ENCODE results near the gene LANCL1. TPM values are rescaled to one million over a fixed set of nuclear protein-coding genes. Genes with fewer than 3 reads are reported as not detected.

The LANCL1 gene
- polyA plus RNA-seq, 1 experiment, result 66.6 TPM

DNA sequence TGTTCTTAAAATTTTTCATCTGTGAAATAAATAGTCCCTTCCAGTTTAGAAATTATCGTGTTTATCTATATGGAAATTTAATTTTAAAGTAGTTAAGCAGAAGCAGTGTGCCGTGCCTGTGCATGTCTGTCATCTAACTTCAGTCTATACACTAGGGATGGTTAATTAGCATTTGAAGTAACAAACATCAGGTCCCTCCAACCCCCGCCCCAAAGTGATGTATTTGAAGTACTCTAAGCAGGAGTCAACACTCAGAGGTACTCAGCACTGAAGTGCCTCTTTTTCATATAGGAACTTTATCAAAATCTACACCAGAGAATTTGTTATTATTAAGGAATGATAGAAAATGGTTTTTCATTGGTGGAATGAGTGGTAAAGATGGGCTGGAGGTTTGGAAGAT lies 33.0 kb downstream of the LANCL1 start:
- ChIA-PET CTCF (interaction anchor here (1.2 to 2.1 kb wide), 3 partner anchors 10 to 59 kb away, joined by 4 to 10 read pairs (median 6); no protein-coding TSS in a partner anchor), POLR2A (no interaction called here)
- no peak for DNase-seq (ENCODE audit: low read depth, low spot score)
- no peaks in the 10 kb centered on the region for H3K27me3 ChIP-seq (ENCODE audit: control insufficient read depth, insufficient read depth, low read length)
- H3K9me3 ChIP-seq (ENCODE audit: control insufficient read depth, insufficient read depth, low read length), result no peaks in the 10 kb centered on the region
- no peak overlapping the region for H3K4me3 ChIP-seq (ENCODE audit: low read depth, low read length)
- no peak overlapping the region for H3K27ac ChIP-seq (ENCODE audit: low read depth, low read length)
- TF ChIP-seq, protein P1, sequence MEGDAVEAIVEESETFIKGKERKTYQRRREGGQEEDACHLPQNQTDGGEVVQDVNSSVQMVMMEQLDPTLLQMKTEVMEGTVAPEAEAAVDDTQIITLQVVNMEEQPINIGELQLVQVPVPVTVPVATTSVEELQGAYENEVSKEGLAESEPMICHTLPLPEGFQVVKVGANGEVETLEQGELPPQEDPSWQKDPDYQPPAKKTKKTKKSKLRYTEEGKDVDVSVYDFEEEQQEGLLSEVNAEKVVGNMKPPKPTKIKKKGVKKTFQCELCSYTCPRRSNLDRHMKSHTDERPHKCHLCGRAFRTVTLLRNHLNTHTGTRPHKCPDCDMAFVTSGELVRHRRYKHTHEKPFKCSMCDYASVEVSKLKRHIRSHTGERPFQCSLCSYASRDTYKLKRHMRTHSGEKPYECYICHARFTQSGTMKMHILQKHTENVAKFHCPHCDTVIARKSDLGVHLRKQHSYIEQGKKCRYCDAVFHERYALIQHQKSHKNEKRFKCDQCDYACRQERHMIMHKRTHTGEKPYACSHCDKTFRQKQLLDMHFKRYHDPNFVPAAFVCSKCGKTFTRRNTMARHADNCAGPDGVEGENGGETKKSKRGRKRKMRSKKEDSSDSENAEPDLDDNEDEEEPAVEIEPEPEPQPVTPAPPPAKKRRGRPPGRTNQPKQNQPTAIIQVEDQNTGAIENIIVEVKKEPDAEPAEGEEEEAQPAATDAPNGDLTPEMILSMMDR (IDR thresholded peaks at IDR 0.05; ENCODE audit: low read depth, low read length), result no peak

DNA sequence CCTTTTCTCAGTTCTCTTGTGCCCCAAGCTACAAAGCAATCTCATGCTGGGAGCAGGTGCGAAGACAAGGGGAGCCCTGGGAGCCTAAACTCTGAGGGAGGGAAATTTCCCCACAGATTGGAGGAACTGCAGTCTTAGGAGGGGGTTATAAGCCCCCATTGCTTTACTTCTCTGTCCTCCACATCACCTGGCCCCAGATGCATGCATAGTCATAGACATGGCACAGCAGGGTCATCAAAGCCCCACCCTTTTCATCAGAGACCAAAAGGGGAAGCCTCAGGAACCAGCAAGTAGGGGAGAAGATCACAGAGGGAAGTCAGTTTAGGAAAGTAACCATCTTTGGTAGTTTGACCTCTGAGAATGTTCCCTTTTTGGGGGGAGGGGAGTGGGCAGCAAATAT lies 33.7 kb downstream of the LANCL1 start:
- no peaks in the 10 kb centered on the region for H3K9me3 ChIP-seq (ENCODE audit: control insufficient read depth, insufficient read depth, low read length)
- no peak overlapping the region for H3K27ac ChIP-seq (ENCODE audit: low read depth, low read length)
- ChIA-PET CTCF (interaction anchor here (1.2 kb wide), 1 partner anchor 60 kb away, joined by 4 read pairs; no protein-coding TSS in a partner anchor), POLR2A (no interaction called here)
- TF ChIP-seq, protein P1 (IDR thresholded peaks at IDR 0.05; ENCODE audit: low read depth, low read length), result no peak
- no peak for DNase-seq (ENCODE audit: low read depth, low spot score)
- H3K4me3 ChIP-seq (ENCODE audit: low read depth, low read length), result no peak overlapping the region
- no peaks in the 10 kb centered on the region for H3K27me3 ChIP-seq (ENCODE audit: control insufficient read depth, insufficient read depth, low read length)

DNA sequence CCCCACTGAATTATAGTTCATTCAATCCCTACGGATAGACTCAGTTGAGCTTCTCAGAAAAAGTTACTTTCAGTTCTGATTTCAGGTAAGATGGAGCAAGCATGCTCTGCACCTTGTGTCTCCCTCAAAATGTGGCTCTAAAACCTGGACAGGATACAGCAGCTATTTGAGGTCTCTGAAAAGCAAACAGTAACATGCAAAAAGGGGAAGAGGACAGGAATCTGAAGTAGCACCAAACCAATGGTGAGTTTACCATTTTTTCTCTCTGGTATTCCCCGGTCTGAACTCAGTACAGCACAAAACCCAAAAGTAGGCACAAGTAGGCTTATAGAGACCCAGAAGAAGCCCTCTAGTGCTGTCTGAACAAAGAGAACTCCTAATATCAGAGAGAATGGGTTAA lies 34.1 kb downstream of the LANCL1 start:
- Histone ChIP-seq H3K4me3 (ENCODE audit: low read depth, low read length) (no peak overlapping the region), H3K9me3 (ENCODE audit: control insufficient read depth, insufficient read depth, low read length) (no peaks in the 10 kb centered on the region), H3K27ac (ENCODE audit: low read depth, low read length) (no peak overlapping the region), H3K27me3 (ENCODE audit: control insufficient read depth, insufficient read depth, low read length) (no peaks in the 10 kb centered on the region)
- ChIA-PET POLR2A (no interaction called here), CTCF (no interaction called here)
- no peak for DNase-seq (ENCODE audit: low read depth, low spot score)
- TF ChIP-seq, protein P1 (IDR thresholded peaks at IDR 0.05; ENCODE audit: low read depth, low read length), result no peak

DNA sequence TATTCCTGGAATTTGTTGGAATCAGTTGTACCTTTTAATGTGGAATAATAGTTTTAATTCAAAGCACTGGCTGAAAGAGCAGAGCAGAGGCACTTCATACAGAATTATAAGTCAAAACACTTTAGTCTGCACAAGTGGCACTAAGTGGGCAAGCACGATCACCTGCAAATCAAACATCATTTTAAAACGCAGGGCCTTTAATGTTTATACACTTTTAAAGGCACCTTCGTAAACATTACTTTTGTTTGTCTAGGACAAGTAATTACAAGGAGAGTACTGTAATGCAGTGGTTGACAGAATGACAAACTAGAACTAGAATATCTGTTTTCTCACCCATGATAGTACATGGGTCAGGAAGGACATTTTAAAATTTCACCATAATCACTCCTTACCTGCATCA lies 36.4 kb downstream of the LANCL1 start:
- TF ChIP-seq, protein P1 (IDR thresholded peaks at IDR 0.05; ENCODE audit: low read depth, low read length), result no peak
- CTCF ChIA-PET, result no interaction called here
- Histone ChIP-seq H3K9me3 (ENCODE audit: control insufficient read depth, insufficient read depth, low read length) (no peaks in the 10 kb centered on the region), H3K4me3 (ENCODE audit: low read depth, low read length) (no peak overlapping the region), H3K27me3 (ENCODE audit: control insufficient read depth, insufficient read depth, low read length) (no peaks in the 10 kb centered on the region), H3K27ac (ENCODE audit: low read depth, low read length) (no peak overlapping the region)
- POLR2A ChIA-PET, result no interaction called here
- DNase-seq (ENCODE audit: low read depth, low spot score), result no peak

DNA sequence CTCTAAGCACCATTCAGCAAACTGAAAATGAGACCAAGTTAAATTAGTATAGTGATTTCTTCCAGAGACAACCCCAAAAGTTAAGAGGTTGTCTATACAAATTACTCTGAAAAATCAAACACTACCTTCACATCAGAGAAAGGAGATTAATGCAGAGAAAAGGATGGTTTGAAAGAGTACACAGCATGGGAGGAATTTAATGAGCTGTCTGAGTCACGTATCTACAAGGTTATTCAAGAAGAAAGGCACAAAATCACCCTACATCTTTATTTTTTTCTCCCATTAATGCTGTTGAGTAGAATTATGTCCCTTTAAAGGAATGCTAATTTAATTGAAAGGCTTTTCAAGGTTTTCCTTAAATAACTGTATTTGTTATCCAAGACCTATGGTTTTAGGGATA lies 41.1 kb downstream of the LANCL1 start:
- CTCF ChIA-PET, result no interaction called here
- Histone ChIP-seq H3K4me3 (ENCODE audit: low read depth, low read length) (no peak overlapping the region), H3K27ac (ENCODE audit: low read depth, low read length) (no peak overlapping the region), H3K9me3 (ENCODE audit: control insufficient read depth, insufficient read depth, low read length) (no peaks in the 10 kb centered on the region), H3K27me3 (ENCODE audit: control insufficient read depth, insufficient read depth, low read length) (no peaks in the 10 kb centered on the region)
- POLR2A ChIA-PET, result no interaction called here
- TF ChIP-seq, protein P1 (IDR thresholded peaks at IDR 0.05; ENCODE audit: low read depth, low read length), result no peak
- no peak for DNase-seq (ENCODE audit: low read depth, low spot score)

All from AG04450 (cell line).